Ovary (tissue), 3 donors: ENCODE measurements around the gene NUDCD3.

Experiments used
- POLR2A ChIP-seq: fragments of 450-650 bp; IDR thresholded peaks from one replicate; pipeline ENCODE4 v1.6.1; 2017; ENCODE audit warnings: antibody characterized with exemption, mild to moderate bottlenecking, moderate library complexity
- TF ChIP-seq, protein P1 (sequence below), 3 donors: fragments of 450-650 bp in 2 of 3; fragments of 200-600 bp in 1 of 3; IDR thresholded peaks; one replicate each; pipeline versions ENCODE4 v1.5.1 to v1.8.0; 2016 to 2022; ENCODE audit warnings: antibody characterized with exemption in 3 of 3, mild to moderate bottlenecking in 1 of 3
- donor health status: DM: no; HTN: no; CAD: no.

DNA sequence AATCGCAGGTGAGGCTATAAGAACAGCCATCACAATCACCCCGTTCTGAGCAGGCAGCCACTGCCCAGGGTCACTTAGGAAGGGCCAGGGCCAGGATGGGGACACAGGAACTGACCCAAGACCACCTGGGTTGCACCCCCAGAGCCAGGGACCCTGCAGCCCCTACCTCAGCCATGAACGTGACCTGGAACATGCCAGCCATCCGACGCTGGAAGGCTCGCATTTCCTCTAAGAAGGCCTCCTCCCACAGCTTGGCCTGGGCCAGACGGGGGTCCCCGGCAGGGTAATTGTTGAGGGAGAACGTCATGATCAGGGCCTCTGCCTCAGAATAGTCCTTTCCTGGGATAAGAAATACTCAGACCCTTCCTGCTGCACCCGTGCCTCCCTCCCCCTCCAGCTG, 45.6 kb upstream of the NUDCD3 start:
- no peak for TF ChIP-seq POLR2A
- TF ChIP-seq, protein P1, sequence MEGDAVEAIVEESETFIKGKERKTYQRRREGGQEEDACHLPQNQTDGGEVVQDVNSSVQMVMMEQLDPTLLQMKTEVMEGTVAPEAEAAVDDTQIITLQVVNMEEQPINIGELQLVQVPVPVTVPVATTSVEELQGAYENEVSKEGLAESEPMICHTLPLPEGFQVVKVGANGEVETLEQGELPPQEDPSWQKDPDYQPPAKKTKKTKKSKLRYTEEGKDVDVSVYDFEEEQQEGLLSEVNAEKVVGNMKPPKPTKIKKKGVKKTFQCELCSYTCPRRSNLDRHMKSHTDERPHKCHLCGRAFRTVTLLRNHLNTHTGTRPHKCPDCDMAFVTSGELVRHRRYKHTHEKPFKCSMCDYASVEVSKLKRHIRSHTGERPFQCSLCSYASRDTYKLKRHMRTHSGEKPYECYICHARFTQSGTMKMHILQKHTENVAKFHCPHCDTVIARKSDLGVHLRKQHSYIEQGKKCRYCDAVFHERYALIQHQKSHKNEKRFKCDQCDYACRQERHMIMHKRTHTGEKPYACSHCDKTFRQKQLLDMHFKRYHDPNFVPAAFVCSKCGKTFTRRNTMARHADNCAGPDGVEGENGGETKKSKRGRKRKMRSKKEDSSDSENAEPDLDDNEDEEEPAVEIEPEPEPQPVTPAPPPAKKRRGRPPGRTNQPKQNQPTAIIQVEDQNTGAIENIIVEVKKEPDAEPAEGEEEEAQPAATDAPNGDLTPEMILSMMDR (IDR thresholded peaks at IDR 0.05) = no peak
